MM.1S (cell line): ENCODE measurements around the gene MS4A4E.

ENCODE experiments used
- DNase-seq: peaks from one replicate; pipeline ENCODE4 v3.0.0-alpha.2; 2015
- H2AFZ ChIP-seq: fragments of 300-600 bp; sonication (generic); 2 replicates; pipeline ENCODE4 v1.6.0; 2016; ENCODE audit warnings: antibody characterized with exemption, low read length
- H3F3A ChIP-seq: fragments of 300-600 bp; sonication (generic); 2 replicates; pipeline ENCODE4 v1.6.1; 2016; ENCODE audit warnings: mild to moderate bottlenecking, antibody characterized with exemption, low read length, moderate library complexity, mixed read lengths; ENCODE audit not compliant: insufficient read depth
- H3K27ac ChIP-seq: fragments of 300-600 bp; sonication (generic); 2 replicates; pipeline ENCODE4 v1.5.1; 2016; ENCODE audit warnings: mild to moderate bottlenecking, low read length
- H3K27me3 ChIP-seq: fragments of 300-600 bp; sonication (generic); replicated peaks from 2 replicates; pipeline ENCODE4 v1.6.0; 2016; ENCODE audit warnings: low read length; ENCODE audit not compliant: insufficient read depth
- H3K36me3 ChIP-seq: fragments of 300-600 bp; sonication (generic); replicated peaks from 2 replicates; pipeline ENCODE4 v1.6.1; 2016; ENCODE audit warnings: mild to moderate bottlenecking, low read length, mixed read lengths; ENCODE audit not compliant: insufficient read depth
- H3K4me1 ChIP-seq: fragments of 300-600 bp; sonication (generic); 2 replicates; pipeline ENCODE4 v1.6.1; 2016; ENCODE audit warnings: low read length, mixed read lengths
- H3K4me2 ChIP-seq: fragments of 300-600 bp; sonication (generic); 2 replicates; pipeline ENCODE4 v1.6.0; 2016; ENCODE audit warnings: low read depth, low read length
- H3K4me3 ChIP-seq: fragments of 300-600 bp; sonication (generic); 2 replicates; pipeline ENCODE4 v1.5.1; 2016; ENCODE audit warnings: low read length, mixed read lengths
- H3K79me2 ChIP-seq: fragments of 300-600 bp; sonication (generic); 2 replicates; pipeline ENCODE4 v1.6.1; 2016; ENCODE audit warnings: mixed run types, low read length, mixed read lengths
- H3K9ac ChIP-seq: fragments of 300-600 bp; sonication (generic); 2 replicates; pipeline ENCODE4 v1.6.1; 2016; ENCODE audit warnings: low read length, mixed read lengths
- H3K9me2 ChIP-seq: fragments of 300-600 bp; sonication (generic); replicated peaks from 2 replicates; pipeline ENCODE4 v1.6.1; 2016; ENCODE audit warnings: mild to moderate bottlenecking, low read length, mixed read lengths; ENCODE audit not compliant: insufficient read depth
- H3K9me3 ChIP-seq: fragments of 300-600 bp; sonication (generic); replicated peaks from 2 replicates; pipeline ENCODE4 v1.6.1; 2016; ENCODE audit warnings: mild to moderate bottlenecking, low read length, mixed read lengths; ENCODE audit not compliant: insufficient read depth
- H4K20me1 ChIP-seq: fragments of 300-600 bp; sonication (generic); 2 replicates; pipeline ENCODE4 v1.6.1; 2016; ENCODE audit warnings: mild to moderate bottlenecking, low read length, moderate library complexity, mixed read lengths; ENCODE audit not compliant: insufficient read depth
- EZH2 ChIP-seq: fragments of 300-600 bp; sonication (generic); optimal IDR thresholded peaks from 2 replicates; pipeline ENCODE3; 2017; ENCODE audit warnings: low read depth, mild to moderate bottlenecking, antibody characterized with exemption, low read length, mixed read lengths
- EZH2phosphoT487 ChIP-seq: fragments of 300-600 bp; sonication (generic); IDR thresholded peaks from 2 replicates; pipeline ENCODE4 v1.6.1; 2018; ENCODE audit warnings: antibody characterized with exemption, low read length
- TF ChIP-seq, protein P1 (sequence below): fragments of 300-600 bp; sonication (generic); IDR thresholded peaks from 2 replicates; pipeline ENCODE4 v1.5.1; 2016; ENCODE audit warnings: antibody characterized with exemption, low read length, mixed read lengths

The MS4A4E gene

DNA sequence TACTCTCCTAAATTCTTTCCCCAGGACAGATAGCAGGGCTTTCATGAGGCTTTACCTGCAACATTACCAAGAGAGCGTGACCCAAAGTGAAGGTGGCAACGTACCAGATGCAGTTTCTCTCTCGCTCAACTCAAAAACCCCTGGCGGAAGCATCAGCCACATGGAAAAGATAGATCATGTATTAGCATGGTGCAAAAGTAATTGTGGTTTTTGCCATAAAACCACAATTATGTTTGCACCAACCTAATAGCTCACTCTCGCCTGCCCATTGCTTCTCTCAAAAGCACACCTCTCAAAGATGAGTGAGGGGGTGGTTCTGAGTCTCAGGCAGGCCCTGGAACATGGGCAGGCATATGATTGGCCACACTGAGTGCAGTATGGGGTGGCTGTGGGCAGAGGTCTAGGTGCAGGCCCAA, 67.1 kb downstream of the MS4A4E start:
- no peaks in the 10 kb centered on the region for H3K9me3 ChIP-seq
- no peaks in the 10 kb centered on the region for H3F3A ChIP-seq
- no peak overlapping the region for H3K4me2 ChIP-seq
- no peak overlapping the region for H3K9ac ChIP-seq
- TF ChIP-seq EZH2: no peak
- TF ChIP-seq, protein P1, sequence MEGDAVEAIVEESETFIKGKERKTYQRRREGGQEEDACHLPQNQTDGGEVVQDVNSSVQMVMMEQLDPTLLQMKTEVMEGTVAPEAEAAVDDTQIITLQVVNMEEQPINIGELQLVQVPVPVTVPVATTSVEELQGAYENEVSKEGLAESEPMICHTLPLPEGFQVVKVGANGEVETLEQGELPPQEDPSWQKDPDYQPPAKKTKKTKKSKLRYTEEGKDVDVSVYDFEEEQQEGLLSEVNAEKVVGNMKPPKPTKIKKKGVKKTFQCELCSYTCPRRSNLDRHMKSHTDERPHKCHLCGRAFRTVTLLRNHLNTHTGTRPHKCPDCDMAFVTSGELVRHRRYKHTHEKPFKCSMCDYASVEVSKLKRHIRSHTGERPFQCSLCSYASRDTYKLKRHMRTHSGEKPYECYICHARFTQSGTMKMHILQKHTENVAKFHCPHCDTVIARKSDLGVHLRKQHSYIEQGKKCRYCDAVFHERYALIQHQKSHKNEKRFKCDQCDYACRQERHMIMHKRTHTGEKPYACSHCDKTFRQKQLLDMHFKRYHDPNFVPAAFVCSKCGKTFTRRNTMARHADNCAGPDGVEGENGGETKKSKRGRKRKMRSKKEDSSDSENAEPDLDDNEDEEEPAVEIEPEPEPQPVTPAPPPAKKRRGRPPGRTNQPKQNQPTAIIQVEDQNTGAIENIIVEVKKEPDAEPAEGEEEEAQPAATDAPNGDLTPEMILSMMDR: no peak
- TF ChIP-seq EZH2phosphoT487: no peak
- H3K27ac ChIP-seq: no peak overlapping the region
- no peaks in the 10 kb centered on the region for H3K27me3 ChIP-seq
- no peak for DNase-seq
- H3K79me2 ChIP-seq: no peaks in the 10 kb centered on the region
- no peak overlapping the region for H3K4me3 ChIP-seq
- H3K4me1 ChIP-seq: no peaks in the 10 kb centered on the region
- H2AFZ ChIP-seq: no peak overlapping the region
- H3K9me2 ChIP-seq: no peaks in the 10 kb centered on the region
- H3K36me3 ChIP-seq: no peaks in the 10 kb centered on the region
- no peaks in the 10 kb centered on the region for H4K20me1 ChIP-seq

DNA sequence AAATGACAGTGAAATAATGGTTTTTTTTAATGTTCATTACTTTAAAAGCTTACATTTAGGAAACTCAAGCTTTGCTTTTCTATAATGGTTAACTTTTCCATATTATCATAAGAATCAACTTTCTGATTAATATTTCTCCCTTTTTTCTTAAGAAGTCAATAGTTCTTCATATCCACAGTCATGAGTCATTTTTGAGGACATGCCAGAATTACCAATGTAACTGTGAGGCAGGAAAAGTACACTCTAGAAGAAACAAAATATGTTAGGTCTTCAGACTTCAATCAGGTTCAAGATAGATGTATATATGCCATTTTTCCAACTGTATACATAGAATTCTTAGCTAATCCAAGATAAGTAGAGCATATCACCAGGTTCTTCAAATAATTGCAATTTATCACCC, 70.9 kb downstream of the MS4A4E start:
- no peaks in the 10 kb centered on the region for H3F3A ChIP-seq
- no peaks in the 10 kb centered on the region for H3K79me2 ChIP-seq
- H2AFZ ChIP-seq: no peak overlapping the region
- no peak overlapping the region for H3K4me2 ChIP-seq
- H3K4me3 ChIP-seq: no peak overlapping the region
- TF ChIP-seq EZH2: no peak
- TF ChIP-seq, protein P1: no peak
- no peak for TF ChIP-seq EZH2phosphoT487
- H3K27ac ChIP-seq: no peak overlapping the region
- no peak for DNase-seq
- H3K4me1 ChIP-seq: no peaks in the 10 kb centered on the region
- H3K9ac ChIP-seq: no peak overlapping the region
- no peaks in the 10 kb centered on the region for H3K9me2 ChIP-seq
- no peaks in the 10 kb centered on the region for H3K9me3 ChIP-seq
- no peaks in the 10 kb centered on the region for H4K20me1 ChIP-seq
- H3K27me3 ChIP-seq: no peaks in the 10 kb centered on the region
- no peaks in the 10 kb centered on the region for H3K36me3 ChIP-seq

DNA sequence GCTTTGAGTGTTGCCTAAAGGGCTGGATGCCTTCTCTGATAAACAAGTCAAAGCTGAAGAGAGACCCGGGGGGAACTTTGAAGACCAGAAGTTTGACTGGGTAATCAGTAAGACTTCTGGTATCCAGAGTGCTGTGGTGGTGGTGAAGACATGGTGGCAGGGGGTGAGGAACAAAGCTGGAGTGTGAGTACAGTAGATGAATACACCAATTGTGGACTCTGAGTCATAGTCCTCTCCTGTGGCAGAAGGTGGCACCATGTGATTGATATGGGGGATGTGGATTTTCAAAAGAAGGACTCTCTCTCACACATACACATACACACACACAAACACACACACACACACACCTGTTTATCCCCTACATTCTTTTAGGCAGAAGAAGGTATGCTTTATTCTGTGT, 72.4 kb downstream of the MS4A4E start:
- Histone ChIP-seq H2AFZ (no peak overlapping the region), H3K36me3 (no peaks in the 10 kb centered on the region), H3K4me3 (no peak overlapping the region), H3K4me1 (no peaks in the 10 kb centered on the region), H3K9ac (no peak overlapping the region), H3K9me2 (no peaks in the 10 kb centered on the region), H3F3A (no peaks in the 10 kb centered on the region), H3K27me3 (no peaks in the 10 kb centered on the region), H3K79me2 (no peaks in the 10 kb centered on the region), H4K20me1 (no peaks in the 10 kb centered on the region), H3K9me3 (no peaks in the 10 kb centered on the region), H3K27ac (no peak overlapping the region), H3K4me2 (no peak overlapping the region)
- TF ChIP-seq EZH2 (no peak), EZH2phosphoT487 (no peak)
- TF ChIP-seq, protein P1: no peak
- no peak for DNase-seq
